HG03045 (cell line): ENCODE results near the gene B3GLCT.
"Not testable (repeated sequence)": the region's sequence is repeated elsewhere in the genome, so short reads cannot be mapped to it uniquely, and the experiment has no call there.

ENCODE experiments used
- ATAC-seq: cut with Tn5 transposase; IDR thresholded peaks from one replicate; pipeline ENCODE4 v1.9.1; 2021; ENCODE audit warnings: mild to moderate bottlenecking, moderate library complexity; ENCODE audit not compliant: unreplicated experiment

Gene B3GLCT

DNA sequence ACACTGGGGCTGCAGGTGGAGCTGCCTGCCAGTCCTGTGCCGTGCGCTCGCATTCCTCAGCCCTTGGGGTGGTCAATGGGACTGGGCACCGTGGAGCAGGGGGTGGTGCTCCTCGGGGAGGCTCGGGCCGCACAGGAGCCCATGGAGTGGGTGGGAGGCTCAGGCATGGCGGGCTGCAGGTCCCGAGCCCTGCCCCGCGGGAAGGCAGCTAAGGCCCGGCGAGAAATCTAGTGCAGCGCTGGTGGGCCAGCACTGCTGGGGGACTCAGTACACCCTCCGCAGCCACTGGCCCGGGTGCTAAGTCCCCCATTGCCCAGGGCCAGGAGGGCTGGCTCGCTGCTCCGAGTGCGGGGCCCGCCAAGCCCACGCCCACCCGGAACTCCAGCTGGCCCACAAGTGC lies 139.8 kb downstream of the B3GLCT start:
- ATAC-seq = not testable (repeated sequence)

DNA sequence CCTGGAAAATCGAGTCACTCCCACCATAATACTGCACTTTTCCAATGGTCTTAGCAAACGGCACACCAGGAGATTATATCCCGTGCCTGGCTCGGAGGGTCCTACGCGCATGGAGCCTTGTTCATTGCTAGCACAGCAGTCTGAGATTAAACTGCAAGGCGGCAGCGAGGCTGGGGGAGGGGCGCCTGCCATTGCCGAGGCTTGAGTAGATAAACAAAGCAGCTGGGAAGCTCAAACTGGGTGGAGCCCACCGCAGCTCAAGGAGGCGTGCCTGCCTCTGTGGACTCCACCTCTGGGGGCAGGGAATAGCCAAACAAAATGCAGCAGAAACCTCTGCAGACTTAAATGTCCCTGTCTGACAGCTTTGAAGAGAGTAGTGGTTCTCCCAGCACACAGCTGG lies 141.1 kb downstream of the B3GLCT start:
- not testable (repeated sequence) for ATAC-seq

DNA sequence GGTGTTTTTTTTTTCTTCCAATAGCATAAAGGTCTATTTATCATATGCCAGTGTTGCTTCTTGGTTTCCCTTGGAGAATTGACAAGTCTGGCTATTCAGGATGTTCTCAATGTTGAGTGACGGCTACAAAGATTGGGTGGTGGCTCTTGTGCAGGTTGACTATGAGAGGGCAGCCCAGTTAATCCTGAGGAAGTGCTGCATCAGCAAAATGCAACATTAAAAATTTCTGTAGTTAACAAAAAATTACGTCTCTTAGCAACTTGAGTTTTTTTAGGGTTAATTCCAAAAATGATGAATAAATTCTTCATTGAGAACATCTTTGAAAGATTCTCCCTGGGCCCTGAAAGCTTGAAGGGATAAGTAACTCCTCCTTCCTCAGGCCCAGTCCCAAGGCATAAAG lies 147.1 kb downstream of the B3GLCT start:
- ATAC-seq = no peak

DNA sequence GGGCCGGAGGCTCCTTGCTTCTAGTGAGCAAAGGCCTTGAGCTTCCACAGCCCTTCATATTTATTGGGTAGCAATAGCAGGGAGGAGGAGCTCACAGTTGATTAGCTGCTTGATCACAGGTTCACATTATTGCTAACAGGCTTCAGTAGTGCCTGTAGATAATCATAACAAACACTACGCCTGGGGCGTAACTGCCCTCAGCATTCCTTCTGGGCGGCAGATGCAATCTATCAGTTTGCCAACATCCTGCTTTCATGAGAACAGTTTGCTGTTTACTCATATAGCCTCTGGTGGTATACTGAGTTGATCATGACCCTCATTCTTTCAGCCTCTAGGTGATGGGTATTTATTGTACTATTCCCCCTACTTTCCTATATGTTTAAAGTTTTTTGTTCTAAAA lies 149.4 kb downstream of the B3GLCT start:
- ATAC-seq = no peak

DNA sequence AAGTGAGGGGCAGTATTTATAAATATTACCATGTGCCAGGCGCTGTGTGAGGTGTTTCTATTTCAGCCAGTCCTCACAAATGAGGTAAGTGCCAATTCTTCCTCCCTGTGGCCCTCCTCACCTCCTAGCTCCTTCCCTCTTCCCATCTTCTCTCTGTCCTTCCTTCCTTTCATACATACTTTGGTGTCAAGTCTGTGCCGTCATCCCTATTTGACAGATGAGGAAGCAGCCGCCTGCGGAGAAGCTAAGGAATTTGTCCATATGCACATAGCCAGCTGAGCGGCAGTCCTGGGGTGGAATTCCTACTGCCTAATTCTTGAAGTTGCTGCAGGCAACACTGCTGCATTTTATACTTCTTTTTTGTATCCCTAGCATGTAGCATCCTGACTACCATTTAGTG lies 150.8 kb downstream of the B3GLCT start:
- ATAC-seq = no peak

- no peak for ATAC-seq
Observed at GRCh38 chr13:31351376-31351775, 151.6 kb downstream of the B3GLCT start.

DNA sequence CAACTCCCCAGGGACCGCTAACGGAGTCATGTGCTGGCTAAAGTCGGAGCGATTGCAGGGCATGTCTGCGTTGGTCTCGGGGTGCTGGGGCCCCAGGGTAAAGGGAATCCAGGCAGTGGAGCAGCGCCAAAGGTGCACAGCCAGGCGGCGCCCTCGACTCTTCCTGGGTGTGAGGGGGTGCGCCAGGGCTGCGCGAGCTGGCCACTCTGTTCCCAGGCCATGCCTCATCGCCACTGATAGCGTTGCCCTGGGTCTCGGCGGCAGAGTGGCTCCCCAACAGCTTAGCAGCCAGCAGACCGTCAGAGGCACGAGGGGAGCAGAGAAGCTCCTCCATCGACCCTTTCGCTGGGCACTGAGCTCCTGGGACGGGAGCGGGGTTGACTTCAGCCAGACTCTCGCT lies 152.7 kb downstream of the B3GLCT start:
- no peak for ATAC-seq

DNA sequence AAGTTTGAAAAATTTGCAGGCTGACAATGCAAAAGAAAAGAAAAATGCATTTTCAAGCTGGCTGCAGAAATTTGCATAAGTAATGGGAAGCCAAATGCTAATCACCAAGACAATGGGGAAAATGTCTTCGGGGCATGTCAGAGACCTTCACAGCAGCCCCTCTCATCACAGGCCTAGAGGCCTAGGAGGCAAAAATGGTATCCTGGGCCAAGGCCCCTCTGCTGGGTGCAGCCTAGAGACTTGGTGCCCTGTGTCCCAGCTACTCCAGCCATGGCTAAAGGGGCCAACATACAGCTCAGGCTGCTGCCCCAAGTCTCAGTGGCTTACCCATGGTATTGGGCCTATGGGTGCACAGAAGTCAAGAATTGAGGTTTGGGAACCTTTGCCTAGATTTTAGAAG lies 155.2 kb downstream of the B3GLCT start:
- ATAC-seq = no peak

DNA sequence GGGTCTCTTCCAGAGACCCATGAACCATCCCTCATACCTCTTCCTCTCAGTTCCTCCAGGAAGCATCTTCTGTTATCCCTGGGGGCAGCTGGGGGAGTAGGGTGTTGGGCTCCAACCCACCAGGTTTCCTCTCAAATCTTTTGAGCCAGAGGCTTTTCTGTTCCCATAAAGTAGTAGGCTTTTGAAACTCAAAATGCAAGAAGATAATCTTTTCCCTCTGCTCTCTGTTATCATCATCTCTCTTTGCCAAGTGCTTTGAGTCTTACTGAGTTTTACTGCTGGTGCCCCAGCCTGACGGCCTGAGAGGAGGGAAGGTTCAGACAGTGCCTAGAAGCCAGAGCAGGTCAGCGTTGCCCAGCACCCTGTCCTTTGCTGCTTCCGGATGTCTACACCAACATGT lies 157.2 kb downstream of the B3GLCT start:
- no peak for ATAC-seq

DNA sequence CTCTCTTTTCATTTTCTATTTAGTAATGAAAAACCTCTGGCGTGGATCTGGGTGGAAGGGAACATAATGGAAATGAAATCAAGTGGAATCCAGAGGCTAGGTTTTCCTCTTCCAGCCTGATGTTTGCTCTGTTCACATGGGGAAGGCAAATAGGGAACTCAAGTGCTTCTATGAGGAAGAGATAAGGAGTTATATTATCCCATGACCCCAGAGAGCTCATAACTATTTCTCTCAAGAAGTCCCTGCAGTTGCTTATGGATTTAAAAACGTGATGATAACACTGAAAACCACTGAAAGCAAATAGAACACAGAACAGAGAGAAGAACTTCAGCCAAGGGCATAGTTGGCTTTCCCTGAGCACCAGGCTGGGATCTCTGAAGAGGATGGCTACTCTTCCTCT lies 157.8 kb downstream of the B3GLCT start:
- ATAC-seq = no peak

DNA sequence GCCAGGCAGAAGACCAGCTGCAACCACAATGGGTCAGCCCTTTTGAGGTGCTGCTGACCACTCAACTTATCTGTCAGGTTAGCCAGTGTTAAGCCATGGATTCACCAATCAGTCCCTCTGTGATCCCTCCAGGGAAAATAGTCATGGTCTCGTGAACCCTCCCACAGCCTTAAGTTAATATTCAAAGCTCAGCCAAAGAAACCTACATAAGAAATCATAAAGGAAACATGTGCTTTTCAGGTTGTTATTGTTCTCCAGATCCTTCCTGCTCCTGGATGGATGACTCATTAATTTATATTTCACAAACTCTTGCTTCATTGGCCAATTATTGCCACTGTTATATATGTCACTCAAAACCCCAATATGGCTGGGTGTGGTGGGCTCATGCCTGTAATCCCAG lies 161.9 kb downstream of the B3GLCT start:
- ATAC-seq = no peak

GRCh38 chr13:31365630-31366029 lies 165.9 kb downstream of the B3GLCT start:
- no peak for ATAC-seq

GRCh38 chr13:31367410-31367809 lies 167.6 kb downstream of the B3GLCT start:
- no peak for ATAC-seq

- ATAC-seq = no peak
Observed at GRCh38 chr13:31369213-31369612, 169.4 kb downstream of the B3GLCT start.

- no peak for ATAC-seq
Observed at GRCh38 chr13:31372454-31372853, 172.7 kb downstream of the B3GLCT start.

GRCh38 chr13:31374682-31375081 lies 174.9 kb downstream of the B3GLCT start:
- no peak for ATAC-seq

DNA sequence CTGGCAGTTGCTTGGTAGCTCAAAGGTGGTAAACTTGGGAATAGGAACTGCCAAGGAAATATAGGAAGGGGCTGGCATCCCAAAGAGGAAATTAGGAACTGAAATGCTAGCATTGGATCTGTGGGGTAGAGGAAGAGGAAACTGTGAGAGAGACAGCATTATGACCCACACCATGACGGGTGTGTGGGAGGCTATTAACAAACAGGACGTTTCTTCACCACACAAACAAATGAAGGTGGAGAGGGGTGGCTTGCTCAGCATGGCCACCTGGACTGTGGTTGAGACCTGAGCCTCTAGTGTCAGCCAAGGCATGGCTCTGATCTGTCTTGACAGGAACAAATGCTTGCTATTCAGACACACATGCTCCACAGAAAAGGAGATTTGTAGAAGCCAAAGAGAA lies 178.2 kb downstream of the B3GLCT start:
- no peak for ATAC-seq

- no peak for ATAC-seq
Observed at GRCh38 chr13:31380715-31381114, 180.9 kb downstream of the B3GLCT start.
